ES-I3 (cell line): ENCODE measurements around the gene CORIN.

Experiments used
- H3K36me3 ChIP-seq: 2 replicates; pipeline ENCODE4 v1.6.1; 2013; ENCODE audit warnings: mild to moderate bottlenecking, low read length, control low read depth, moderate library complexity; ENCODE audit not compliant: insufficient read depth
- H3K4me1 ChIP-seq: 2 replicates; pipeline ENCODE4 v1.6.1; 2013; ENCODE audit warnings: mild to moderate bottlenecking, control low read depth, low read length; ENCODE audit not compliant: insufficient read depth
- H3K9ac ChIP-seq: 2 replicates; pipeline ENCODE4 v1.6.1; 2013; ENCODE audit warnings: low read depth, mild to moderate bottlenecking, low read length, moderate library complexity
- H3K9me3 ChIP-seq: 2 replicates; pipeline ENCODE4 v1.6.1; 2013; ENCODE audit warnings: mild to moderate bottlenecking, low read length, moderate library complexity; ENCODE audit not compliant: control insufficient read depth, insufficient read depth

Gene CORIN

GRCh38 chr4:47661741-47662140, 176.1 kb downstream of the CORIN start:
- H3K36me3 ChIP-seq, result no peaks in the 10 kb centered on the region
- H3K4me1 ChIP-seq, result no peaks in the 10 kb centered on the region
- H3K9me3 ChIP-seq, result no peaks in the 10 kb centered on the region
- H3K9ac ChIP-seq, result no peak overlapping the region

GRCh38 chr4:47659342-47659741, 178.5 kb downstream of the CORIN start:
- Histone ChIP-seq H3K4me1 (no peaks in the 10 kb centered on the region), H3K9ac (no peak overlapping the region), H3K9me3 (no peaks in the 10 kb centered on the region), H3K36me3 (no peaks in the 10 kb centered on the region)

GRCh38 chr4:47654972-47655693, 182.7 kb downstream of the CORIN start:
- Histone ChIP-seq H3K36me3 (no peaks in the 10 kb centered on the region), H3K9ac (no peak overlapping the region), H3K9me3 (no peaks in the 10 kb centered on the region), H3K4me1 (peaks cover 4% of the 10 kb centered on the region; the same call in 1 of the 2 replicates)

- no peaks in the 10 kb centered on the region for H3K9me3 ChIP-seq
- H3K9ac ChIP-seq, result no peak overlapping the region
- no peaks in the 10 kb centered on the region for H3K36me3 ChIP-seq
- peaks cover 4% of the 10 kb centered on the region; the same call in 1 of the 2 replicates for H3K4me1 ChIP-seq
Observed at GRCh38 chr4:47652092-47652491, 185.8 kb downstream of the CORIN start.

- Histone ChIP-seq H3K9me3 (no peaks in the 10 kb centered on the region), H3K36me3 (no peaks in the 10 kb centered on the region), H3K9ac (no peak overlapping the region)
Observed at GRCh38 chr4:47651231-47651630, 186.6 kb downstream of the CORIN start.

GRCh38 chr4:47650584-47651130, 187.2 kb downstream of the CORIN start:
- Histone ChIP-seq H3K4me1 (peaks cover 4% of the 10 kb centered on the region; the same call in 1 of the 2 replicates), H3K36me3 (no peaks in the 10 kb centered on the region)

More at GRCh38 chr4:47651231-47651630, 186.6 kb downstream of the CORIN start:
- H3K4me1 ChIP-seq, result peaks cover 4% of the 10 kb centered on the region; the same call in 1 of the 2 replicates

GRCh38 chr4:47647544-47647943, 190.3 kb downstream of the CORIN start:
- H3K9me3 ChIP-seq, result no peaks in the 10 kb centered on the region
- H3K4me1 ChIP-seq, result peaks cover 4% of the 10 kb centered on the region; the same call in 1 of the 2 replicates
- no peak overlapping the region for H3K9ac ChIP-seq
- H3K36me3 ChIP-seq, result no peaks in the 10 kb centered on the region

More at GRCh38 chr4:47650584-47651130, 187.2 kb downstream of the CORIN start:
- Histone ChIP-seq H3K9me3 (no peaks in the 10 kb centered on the region), H3K9ac (no peak overlapping the region)

GRCh38 chr4:47647029-47647428, 190.8 kb downstream of the CORIN start:
- H3K9me3 ChIP-seq, result no peaks in the 10 kb centered on the region
- peaks cover 4% of the 10 kb centered on the region; the same call in 1 of the 2 replicates for H3K4me1 ChIP-seq
- H3K9ac ChIP-seq, result no peak overlapping the region
- no peaks in the 10 kb centered on the region for H3K36me3 ChIP-seq

GRCh38 chr4:47646372-47646771, 191.5 kb downstream of the CORIN start:
- Histone ChIP-seq H3K9me3 (no peaks in the 10 kb centered on the region), H3K36me3 (no peaks in the 10 kb centered on the region), H3K9ac (no peak overlapping the region), H3K4me1 (peaks cover 4% of the 10 kb centered on the region; the same call in 1 of the 2 replicates)

- no peak overlapping the region for H3K9ac ChIP-seq
Observed at GRCh38 chr4:47643845-47644244, 194.0 kb downstream of the CORIN start.

GRCh38 chr4:47642985-47643760, 194.7 kb downstream of the CORIN start:
- H3K9ac ChIP-seq, result no peak overlapping the region
- no peaks in the 10 kb centered on the region for H3K4me1 ChIP-seq
- H3K9me3 ChIP-seq, result no peaks in the 10 kb centered on the region
- H3K36me3 ChIP-seq, result no peaks in the 10 kb centered on the region

More at GRCh38 chr4:47643845-47644244, 194.0 kb downstream of the CORIN start:
- Histone ChIP-seq H3K36me3 (no peaks in the 10 kb centered on the region), H3K4me1 (no peaks in the 10 kb centered on the region), H3K9me3 (no peaks in the 10 kb centered on the region)

GRCh38 chr4:47642191-47642830, 195.6 kb downstream of the CORIN start:
- H3K4me1 ChIP-seq, result no peaks in the 10 kb centered on the region
- no peaks in the 10 kb centered on the region for H3K36me3 ChIP-seq
- no peaks in the 10 kb centered on the region for H3K9me3 ChIP-seq
- H3K9ac ChIP-seq, result no peak overlapping the region

- no peaks in the 10 kb centered on the region for H3K4me1 ChIP-seq
- no peaks in the 10 kb centered on the region for H3K9me3 ChIP-seq
- H3K36me3 ChIP-seq, result no peaks in the 10 kb centered on the region
- H3K9ac ChIP-seq, result no peak overlapping the region
Observed at GRCh38 chr4:47641755-47642154, 196.1 kb downstream of the CORIN start.

GRCh38 chr4:47640911-47641310, 197.0 kb downstream of the CORIN start:
- Histone ChIP-seq H3K9me3 (no peaks in the 10 kb centered on the region), H3K9ac (no peak overlapping the region), H3K4me1 (no peaks in the 10 kb centered on the region), H3K36me3 (no peaks in the 10 kb centered on the region)
